ENCODE measurements around the gene CD59.

The CD59 gene

DNA sequence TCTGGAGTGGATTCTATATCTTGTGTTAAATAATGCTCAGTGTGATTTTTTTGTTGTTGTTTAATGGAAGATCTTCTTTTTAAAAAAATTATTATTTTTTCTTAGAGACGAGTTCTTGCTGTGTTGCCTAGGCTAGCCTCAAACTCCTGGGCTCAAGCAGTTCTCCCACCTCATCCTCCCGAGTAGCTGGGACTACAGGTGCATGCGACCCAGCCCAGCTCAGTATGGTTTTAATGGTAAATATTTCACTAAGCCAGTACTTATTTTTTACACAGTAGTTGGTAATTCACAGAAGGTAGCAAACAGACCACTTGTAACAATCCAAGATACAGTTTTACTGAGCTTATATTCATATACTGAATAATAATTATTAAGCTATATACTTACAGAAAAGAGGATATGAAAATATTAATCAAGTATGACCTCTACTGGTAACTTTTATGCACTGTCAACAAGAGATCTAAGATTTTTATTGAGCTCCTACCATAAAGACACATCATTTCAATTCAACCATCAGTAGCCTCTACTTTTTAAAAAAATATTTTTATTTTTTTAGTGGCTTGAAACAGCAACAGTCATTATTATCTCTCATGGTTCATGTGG, 6.1 kb upstream of the CD59 start:
- Histone ChIP-seq H3K4me3 (replicated peaks; ENCODE audit: insufficient read depth, low read length) (no peak overlapping the region), H3K27me3 (ENCODE audit: insufficient read depth, poor library complexity, severe bottlenecking) (no peaks in the 10 kb centered on the region), H3K27ac (replicated peaks) (no peak overlapping the region)
- no peak for DNase-seq (ENCODE audit: low read depth in 1 of 2, low spot score in 1 of 2)
- TF ChIP-seq SPI1 (IDR thresholded peaks at IDR 0.05; ENCODE audit: borderline replicate concordance, low read depth) (no peak), GABPA (IDR thresholded peaks at IDR 0.05; ENCODE audit: low read depth) (no peak)
- TF ChIP-seq, protein P1, sequence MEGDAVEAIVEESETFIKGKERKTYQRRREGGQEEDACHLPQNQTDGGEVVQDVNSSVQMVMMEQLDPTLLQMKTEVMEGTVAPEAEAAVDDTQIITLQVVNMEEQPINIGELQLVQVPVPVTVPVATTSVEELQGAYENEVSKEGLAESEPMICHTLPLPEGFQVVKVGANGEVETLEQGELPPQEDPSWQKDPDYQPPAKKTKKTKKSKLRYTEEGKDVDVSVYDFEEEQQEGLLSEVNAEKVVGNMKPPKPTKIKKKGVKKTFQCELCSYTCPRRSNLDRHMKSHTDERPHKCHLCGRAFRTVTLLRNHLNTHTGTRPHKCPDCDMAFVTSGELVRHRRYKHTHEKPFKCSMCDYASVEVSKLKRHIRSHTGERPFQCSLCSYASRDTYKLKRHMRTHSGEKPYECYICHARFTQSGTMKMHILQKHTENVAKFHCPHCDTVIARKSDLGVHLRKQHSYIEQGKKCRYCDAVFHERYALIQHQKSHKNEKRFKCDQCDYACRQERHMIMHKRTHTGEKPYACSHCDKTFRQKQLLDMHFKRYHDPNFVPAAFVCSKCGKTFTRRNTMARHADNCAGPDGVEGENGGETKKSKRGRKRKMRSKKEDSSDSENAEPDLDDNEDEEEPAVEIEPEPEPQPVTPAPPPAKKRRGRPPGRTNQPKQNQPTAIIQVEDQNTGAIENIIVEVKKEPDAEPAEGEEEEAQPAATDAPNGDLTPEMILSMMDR (IDR thresholded peaks at IDR 0.05; ENCODE audit: insufficient read depth, low read length), result peak; percentile 37

DNA sequence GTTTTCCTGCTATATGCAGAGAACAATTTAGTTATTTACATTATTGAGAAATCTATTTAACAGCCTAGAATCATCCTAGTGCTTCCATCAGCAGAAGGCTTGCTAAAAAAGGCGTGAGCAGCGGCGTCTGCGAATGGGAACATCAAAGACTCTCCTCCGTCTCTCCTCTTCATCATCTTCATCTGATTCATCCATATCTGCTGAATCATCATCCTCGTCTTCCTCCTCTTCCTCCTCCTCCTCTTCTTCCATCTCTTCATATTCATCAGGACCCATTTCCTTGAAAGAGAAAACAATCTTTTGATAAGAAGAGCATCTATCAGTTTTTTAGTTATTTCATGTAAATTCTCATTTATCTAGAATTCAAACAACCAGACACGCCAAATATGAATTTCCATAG, 5.6 kb upstream of the CD59 start:
- no peak overlapping the region for H3K4me3 ChIP-seq (replicated peaks; ENCODE audit: insufficient read depth, low read length)
- no peak overlapping the region for H3K27ac ChIP-seq (replicated peaks)
- TF ChIP-seq, protein P1 (IDR thresholded peaks at IDR 0.05; ENCODE audit: insufficient read depth, low read length), result no peak
- TF ChIP-seq, protein P2, sequence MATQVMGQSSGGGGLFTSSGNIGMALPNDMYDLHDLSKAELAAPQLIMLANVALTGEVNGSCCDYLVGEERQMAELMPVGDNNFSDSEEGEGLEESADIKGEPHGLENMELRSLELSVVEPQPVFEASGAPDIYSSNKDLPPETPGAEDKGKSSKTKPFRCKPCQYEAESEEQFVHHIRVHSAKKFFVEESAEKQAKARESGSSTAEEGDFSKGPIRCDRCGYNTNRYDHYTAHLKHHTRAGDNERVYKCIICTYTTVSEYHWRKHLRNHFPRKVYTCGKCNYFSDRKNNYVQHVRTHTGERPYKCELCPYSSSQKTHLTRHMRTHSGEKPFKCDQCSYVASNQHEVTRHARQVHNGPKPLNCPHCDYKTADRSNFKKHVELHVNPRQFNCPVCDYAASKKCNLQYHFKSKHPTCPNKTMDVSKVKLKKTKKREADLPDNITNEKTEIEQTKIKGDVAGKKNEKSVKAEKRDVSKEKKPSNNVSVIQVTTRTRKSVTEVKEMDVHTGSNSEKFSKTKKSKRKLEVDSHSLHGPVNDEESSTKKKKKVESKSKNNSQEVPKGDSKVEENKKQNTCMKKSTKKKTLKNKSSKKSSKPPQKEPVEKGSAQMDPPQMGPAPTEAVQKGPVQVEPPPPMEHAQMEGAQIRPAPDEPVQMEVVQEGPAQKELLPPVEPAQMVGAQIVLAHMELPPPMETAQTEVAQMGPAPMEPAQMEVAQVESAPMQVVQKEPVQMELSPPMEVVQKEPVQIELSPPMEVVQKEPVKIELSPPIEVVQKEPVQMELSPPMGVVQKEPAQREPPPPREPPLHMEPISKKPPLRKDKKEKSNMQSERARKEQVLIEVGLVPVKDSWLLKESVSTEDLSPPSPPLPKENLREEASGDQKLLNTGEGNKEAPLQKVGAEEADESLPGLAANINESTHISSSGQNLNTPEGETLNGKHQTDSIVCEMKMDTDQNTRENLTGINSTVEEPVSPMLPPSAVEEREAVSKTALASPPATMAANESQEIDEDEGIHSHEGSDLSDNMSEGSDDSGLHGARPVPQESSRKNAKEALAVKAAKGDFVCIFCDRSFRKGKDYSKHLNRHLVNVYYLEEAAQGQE (IDR thresholded peaks at IDR 0.05; ENCODE audit: insufficient replicate concordance, low read depth), result no peak
- TF ChIP-seq POLR2AphosphoS5 (IDR thresholded peaks at IDR 0.05; ENCODE audit: low read depth) (no peak), SPI1 (IDR thresholded peaks at IDR 0.05; ENCODE audit: borderline replicate concordance, low read depth) (no peak), GABPA (IDR thresholded peaks at IDR 0.05; ENCODE audit: low read depth) (no peak)
- no peak for DNase-seq (ENCODE audit: low read depth in 1 of 2, low spot score in 1 of 2)
- H3K27me3 ChIP-seq (ENCODE audit: insufficient read depth, poor library complexity, severe bottlenecking), result no peaks in the 10 kb centered on the region

DNA sequence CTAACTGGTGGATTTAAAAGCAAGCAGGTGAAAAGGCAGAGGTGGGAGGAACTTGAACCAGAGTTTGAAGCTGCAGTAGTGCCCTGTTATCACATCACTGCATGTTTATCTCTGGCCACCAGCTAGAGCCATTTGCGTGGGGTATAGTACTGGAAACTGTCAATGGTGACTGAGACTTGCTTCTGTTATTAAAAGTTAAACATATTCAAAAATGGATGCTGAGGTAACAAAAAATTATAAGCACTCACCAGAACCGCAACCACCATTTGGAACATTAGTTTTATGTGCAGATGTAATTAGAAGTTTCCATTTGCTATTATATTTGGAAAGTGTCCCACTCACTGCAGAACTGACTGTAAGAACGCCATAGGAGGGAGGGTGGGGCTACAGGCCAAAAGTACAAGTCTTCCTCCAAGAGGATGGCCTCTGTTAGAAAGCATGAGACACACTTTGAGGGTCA, 1.2 kb upstream of the CD59 start:
- no peak overlapping the region for H3K27ac ChIP-seq (replicated peaks)
- DNase-seq (ENCODE audit: low read depth in 1 of 2, low spot score in 1 of 2), result no peak
- no peak overlapping the region for H3K4me3 ChIP-seq (replicated peaks; ENCODE audit: insufficient read depth, low read length)
- H3K27me3 ChIP-seq (ENCODE audit: insufficient read depth, poor library complexity, severe bottlenecking), result no peaks in the 10 kb centered on the region
- TF ChIP-seq POLR2AphosphoS5 (IDR thresholded peaks at IDR 0.05; ENCODE audit: low read depth), result no peak
- TF ChIP-seq, protein P1 (IDR thresholded peaks at IDR 0.05; ENCODE audit: insufficient read depth, low read length), result no peak
- no peak for TF ChIP-seq GABPA (IDR thresholded peaks at IDR 0.05; ENCODE audit: low read depth)
- TF ChIP-seq, protein P2 (IDR thresholded peaks at IDR 0.05; ENCODE audit: insufficient replicate concordance, low read depth), result no peak
- no peak for TF ChIP-seq SPI1 (IDR thresholded peaks at IDR 0.05; ENCODE audit: borderline replicate concordance, low read depth)
